Sigmoid colon (tissue), 7 donors: ENCODE measurements around the gene MBIP. TPM values are rescaled to one million over a fixed set of nuclear protein-coding genes. Genes with fewer than 3 reads are reported as not detected.
"Not testable (repeated sequence)": the region's sequence is repeated elsewhere in the genome, so short reads cannot be mapped to it uniquely, and the experiment has no call there.

Source experiments
- DNase-seq: peaks from one replicate; pipeline ENCODE4 v3.0.0-alpha.2; 2019
- H3K27ac ChIP-seq, 4 donors: fragments of 200-600 bp; sonication (generic); one replicate each; pipeline ENCODE4 v1.5.1; 2016 to 2019; ENCODE audit warnings: mild to moderate bottlenecking in 1 of 4
- H3K27me3 ChIP-seq, 3 donors: fragments of 200-600 bp; sonication (generic); one replicate each; pipeline ENCODE4 v1.5.1; 2019; ENCODE audit warnings: mild to moderate bottlenecking in 1 of 3
- H3K36me3 ChIP-seq, 4 donors: fragments of 200-600 bp; sonication (generic); one replicate each; pipeline ENCODE4 v1.5.1; 2016 to 2019
- H3K4me1 ChIP-seq, 4 donors: fragments of 200-600 bp; sonication (generic); one replicate each; pipeline ENCODE4 v1.5.1; 2017 to 2019
- H3K4me3 ChIP-seq, 4 donors: fragments of 200-600 bp; sonication (generic); one replicate each; pipeline ENCODE4 v1.5.1; 2017 to 2019; ENCODE audit warnings: mild to moderate bottlenecking in 2 of 4, moderate library complexity in 1 of 4
- H3K9me3 ChIP-seq, 4 donors: fragments of 200-600 bp in 3 of 4; sonication (generic) in 3 of 4; one replicate each; pipeline versions ENCODE4 v1.5.1 to v1.6.1; 2013 to 2019
- CTCF ChIP-seq, 4 experiments: fragments of 450-650 bp in 3 of 4; fragments of 200-600 bp in 1 of 4; IDR thresholded peaks; one replicate each; pipeline ENCODE4 v1.5.1; 2016 to 2019; ENCODE audit warnings: antibody characterized with exemption in 4 of 4, mild to moderate bottlenecking in 3 of 4, moderate library complexity in 2 of 4
- EP300 ChIP-seq, 4 donors: sonication (generic); formaldehyde crosslinking; IDR thresholded peaks; one replicate each; pipeline ENCODE4 v1.6.1; 2017; ENCODE audit warnings: antibody characterized with exemption in 4 of 4
- POLR2A ChIP-seq, 2 donors: fragments of 450-650 bp; IDR thresholded peaks; one replicate each; pipeline ENCODE4 v1.6.1; 2016; ENCODE audit warnings: antibody characterized with exemption in 2 of 2, mild to moderate bottlenecking in 2 of 2, moderate library complexity in 2 of 2
- POLR2AphosphoS5 ChIP-seq, 4 donors: sonication (generic); formaldehyde crosslinking; IDR thresholded peaks; one replicate each; pipeline ENCODE4 v1.6.1; 2017; ENCODE audit warnings: antibody characterized with exemption in 4 of 4
- WGBS, 2 donors: extraction: QIAGEN DNeasy Blood & Tissue Kit; methylation state at CpG; one replicate each; pipeline ENCODE4 v1.1.7; 2013; 5-methylcytosine and 5-hydroxymethylcytosine counted together
- intact Hi-C: fragments of 100-400 bp; cut with DNase I; formaldehyde crosslinking; loops from one replicate; pipeline ENCODE4 v1.15.1; 2023
- polyA plus RNA-seq, 3 donors: library from polyadenylated mRNA; stranded (reverse); fragments of 200-250 nt; gene quantifications; one replicate each; pipeline ENCODE4 v1.2.3, GENCODE V29; 2013
- total RNA-seq, 4 donors: library from RNA; depleted of rRNA; stranded (reverse); fragments of >200 nt; gene quantifications; one replicate each; pipeline ENCODE4 v1.1.0, GENCODE V29; 2016
- donor health status: healthy with polysubstance abuse.
- donor health status: Bipolar disorder and iron deficiency.
- donor health status: healthy.

The MBIP gene
- total and polyA plus RNA-seq, 7 donors, result 12.4 to 26.4 (median 22.2) TPM

GRCh38 chr14:36362648-36363047, 42.2 kb upstream of the MBIP start:
- intact Hi-C loops, result no loop called here
- Histone ChIP-seq H3K9me3 (no peaks in the 10 kb centered on the region), H3K4me3 (no peak overlapping the region), H3K27ac (no peak overlapping the region), H3K4me1 (no peaks in the 10 kb centered on the region), H3K27me3 (no peaks in the 10 kb centered on the region), H3K36me3 (no peaks in the 10 kb centered on the region)
- WGBS, 2 donors, result 50 to 65% methylated on average over 3 of the region's 3 CpGs
- TF ChIP-seq POLR2A (IDR thresholded peaks at IDR 0.05), result no peak
- no peak for TF ChIP-seq EP300 (IDR thresholded peaks at IDR 0.05)
- TF ChIP-seq POLR2AphosphoS5 (IDR thresholded peaks at IDR 0.05), result no peak
- TF ChIP-seq CTCF (IDR thresholded peaks at IDR 0.05), result no peak
- DNase-seq, result no peak

GRCh38 chr14:36361210-36361853, 40.9 kb upstream of the MBIP start:
- DNase-seq, result no peak
- Histone ChIP-seq H3K27ac (no peak overlapping the region), H3K36me3 (no peaks in the 10 kb centered on the region), H3K4me1 (no peaks in the 10 kb centered on the region), H3K9me3 (peaks cover 0 to 6% (median 0%) of the 10 kb centered on the region in 4 donors), H3K27me3 (no peaks in the 10 kb centered on the region), H3K4me3 (no peak overlapping the region)
- 89 to 90% methylated on average over 2 of the region's 2 CpGs for WGBS, 2 donors
- TF ChIP-seq EP300 (IDR thresholded peaks at IDR 0.05) (no peak), POLR2AphosphoS5 (IDR thresholded peaks at IDR 0.05) (no peak), CTCF (IDR thresholded peaks at IDR 0.05) (no peak), POLR2A (IDR thresholded peaks at IDR 0.05) (no peak)
- intact Hi-C loops, result no loop called here

GRCh38 chr14:36356862-36357261, 36.4 kb upstream of the MBIP start:
- Histone ChIP-seq H3K27ac (no peak overlapping the region), H3K36me3 (no peaks in the 10 kb centered on the region), H3K4me3 (no peak overlapping the region), H3K27me3 (no peaks in the 10 kb centered on the region), H3K4me1 (no peaks in the 10 kb centered on the region), H3K9me3 (peaks cover 0 to 6% (median 0%) of the 10 kb centered on the region in 4 donors)
- no peak for TF ChIP-seq CTCF (IDR thresholded peaks at IDR 0.05)
- TF ChIP-seq POLR2A (IDR thresholded peaks at IDR 0.05), result no peak
- no peak for DNase-seq
- intact Hi-C loops, result no loop called here
- WGBS, 2 donors, result 77 to 89% methylated on average over 1 of the region's 1 CpG

GRCh38 chr14:36346052-36346451, 25.6 kb upstream of the MBIP start:
- 29 to 67% methylated on average over 2 of the region's 2 CpGs for WGBS, 2 donors
- H3K27ac ChIP-seq, result no peak overlapping the region
- H3K9me3 ChIP-seq, result no peaks in the 10 kb centered on the region
- no peak overlapping the region for H3K4me3 ChIP-seq
- no peak for TF ChIP-seq CTCF (IDR thresholded peaks at IDR 0.05)
- TF ChIP-seq EP300 (IDR thresholded peaks at IDR 0.05), result no peak
- no peak for TF ChIP-seq POLR2A (IDR thresholded peaks at IDR 0.05)
- TF ChIP-seq POLR2AphosphoS5 (IDR thresholded peaks at IDR 0.05), result no peak
- no peak for DNase-seq
- H3K4me1 ChIP-seq, result no peaks in the 10 kb centered on the region
- H3K27me3 ChIP-seq, result peaks cover 0 to 6% (median 0%) of the 10 kb centered on the region in 3 donors
- intact Hi-C loops, result no loop called here
- no peaks in the 10 kb centered on the region for H3K36me3 ChIP-seq

- intact Hi-C loops, result no loop called here
- Histone ChIP-seq H3K4me3 (no peak overlapping the region), H3K27me3 (peaks cover 0 to 6% (median 0%) of the 10 kb centered on the region in 3 donors), H3K36me3 (no peaks in the 10 kb centered on the region), H3K27ac (no peak overlapping the region), H3K4me1 (no peaks in the 10 kb centered on the region), H3K9me3 (no peaks in the 10 kb centered on the region)
- no peak for TF ChIP-seq POLR2AphosphoS5 (IDR thresholded peaks at IDR 0.05)
- TF ChIP-seq EP300 (IDR thresholded peaks at IDR 0.05), result no peak
- TF ChIP-seq POLR2A (IDR thresholded peaks at IDR 0.05), result no peak
- TF ChIP-seq CTCF (IDR thresholded peaks at IDR 0.05), result no peak
- no peak for DNase-seq
- WGBS, 2 donors, result 43 to 62% methylated on average over 2 of the region's 2 CpGs
These were observed 23.8 kb upstream of the MBIP start for GRCh38 chr14:36344211-36344610.

GRCh38 chr14:36341811-36342210, 21.4 kb upstream of the MBIP start:
- H3K27me3 ChIP-seq, H3K27ac ChIP-seq, H3K9me3 ChIP-seq, intact Hi-C loops, H3K4me1 ChIP-seq, H3K36me3 ChIP-seq, DNase-seq, H3K4me3 ChIP-seq: not testable (repeated sequence)
- WGBS, 2 donors, result 77 to 80% methylated on average over 5 of the region's 5 CpGs
